HG02759 (cell line): ENCODE results near the gene PPP1R14C.

Experiments used
- ATAC-seq: cut with Tn5 transposase; IDR thresholded peaks from one replicate; pipeline ENCODE4 v1.9.1; 2021; ENCODE audit warnings: mild to moderate bottlenecking, moderate library complexity; ENCODE audit not compliant: unreplicated experiment

The PPP1R14C gene

DNA sequence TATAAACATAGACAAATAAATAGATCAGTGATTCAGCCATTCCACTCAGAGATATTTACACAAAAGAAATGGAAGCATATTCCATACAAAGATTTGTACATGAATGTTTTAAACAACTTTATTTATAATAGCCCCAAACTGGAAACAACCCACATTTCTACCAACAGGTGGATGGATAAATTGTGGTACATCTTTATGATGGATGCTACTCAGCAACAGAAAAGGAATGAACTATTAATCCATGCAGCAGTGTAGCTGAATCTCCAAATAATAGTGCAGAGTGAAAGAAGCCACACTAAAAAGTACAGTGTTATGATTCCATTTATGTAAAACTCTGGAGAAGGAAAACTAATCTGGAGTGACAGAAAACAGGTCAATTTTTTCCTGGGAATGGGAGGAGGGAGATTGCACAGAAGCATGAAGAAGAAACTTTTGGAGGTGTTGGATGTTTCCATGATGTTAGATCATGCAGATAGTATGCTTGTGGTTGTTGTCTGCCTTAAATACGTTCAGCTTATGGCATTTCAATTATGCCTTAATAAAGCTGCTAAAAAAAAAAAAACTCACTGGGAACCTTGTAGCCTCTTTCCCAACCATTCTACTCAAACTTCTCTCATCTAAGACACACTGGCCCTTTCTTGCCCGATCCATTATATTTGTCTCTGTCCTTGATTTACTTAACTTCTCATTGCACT is 100.9 kb downstream of the PPP1R14C start:
- no peak for ATAC-seq

DNA sequence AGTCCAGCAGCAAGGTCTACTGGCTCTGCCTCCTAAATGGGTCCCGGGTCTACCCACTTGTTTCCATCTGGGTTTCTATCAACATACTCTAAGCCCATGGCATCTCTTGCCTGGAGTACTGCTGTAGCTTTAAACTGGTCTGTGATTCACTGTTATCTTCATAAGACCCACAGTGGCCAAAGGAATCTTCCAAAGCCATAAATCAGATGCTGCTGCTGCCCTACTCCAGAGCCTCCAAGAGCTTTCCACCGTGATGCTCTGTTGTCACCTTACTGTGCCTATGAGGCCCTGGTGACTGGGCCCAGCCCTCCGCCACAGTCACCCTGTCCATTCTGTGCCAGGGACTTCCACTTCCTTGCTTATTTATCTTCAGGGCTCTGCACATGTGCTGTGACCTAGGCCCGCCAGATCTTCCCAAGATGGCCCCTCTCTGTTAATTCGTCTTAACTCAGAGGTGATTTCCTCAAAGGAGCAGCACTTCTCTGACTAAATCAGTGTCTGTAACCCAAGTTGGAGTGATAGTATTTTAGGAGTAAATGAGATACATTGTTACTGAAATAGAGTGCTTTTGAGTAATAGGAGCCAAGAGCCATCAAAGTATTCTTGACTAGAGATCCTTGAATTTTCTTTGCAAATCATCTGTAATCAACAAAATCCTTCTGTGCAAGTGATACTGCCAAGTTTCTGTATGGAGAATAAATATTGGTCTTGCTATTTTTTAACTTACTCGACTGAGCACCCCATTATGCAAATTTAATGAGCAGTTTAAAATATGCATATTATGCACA is 102.5 kb downstream of the PPP1R14C start:
- ATAC-seq = no peak

DNA sequence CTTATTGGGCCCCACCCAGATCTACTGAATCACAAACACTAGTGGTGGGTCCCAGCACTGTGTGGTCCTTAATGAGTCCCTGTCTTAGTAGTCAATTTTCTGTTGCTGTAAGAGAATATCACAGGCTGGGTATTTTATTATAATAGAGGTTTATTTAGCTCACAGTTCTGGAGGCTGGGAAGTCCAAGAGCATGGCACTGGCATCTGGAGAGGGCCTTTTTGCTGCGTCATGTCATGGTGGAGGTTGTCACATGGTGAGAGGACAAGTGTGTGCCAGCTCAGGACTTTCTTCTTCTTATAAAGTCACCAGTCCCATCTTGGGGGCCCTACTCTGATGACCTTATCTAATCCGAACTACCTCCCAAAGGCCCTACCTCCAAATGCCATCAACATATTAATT is 105.0 kb downstream of the PPP1R14C start:
- ATAC-seq = no peak

DNA sequence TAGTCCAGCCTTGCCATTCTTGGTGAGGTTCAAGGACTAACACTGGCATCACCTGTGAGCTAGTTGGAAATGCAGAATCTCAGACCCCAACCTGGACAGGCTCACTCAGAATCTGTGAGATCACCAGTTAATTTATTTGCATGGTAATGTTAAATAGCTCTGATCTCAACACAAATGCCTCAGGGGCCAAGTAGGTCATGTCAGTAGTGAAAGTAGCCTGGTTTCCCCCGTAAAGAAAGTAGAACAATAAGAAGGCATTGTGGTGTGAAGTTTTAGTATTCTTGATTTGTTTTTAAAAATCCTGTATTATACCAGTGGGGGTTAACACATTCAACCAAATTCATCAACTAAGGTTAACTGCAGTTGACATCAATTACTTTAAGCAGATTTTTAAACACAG is 105.5 kb downstream of the PPP1R14C start:
- no peak for ATAC-seq

DNA sequence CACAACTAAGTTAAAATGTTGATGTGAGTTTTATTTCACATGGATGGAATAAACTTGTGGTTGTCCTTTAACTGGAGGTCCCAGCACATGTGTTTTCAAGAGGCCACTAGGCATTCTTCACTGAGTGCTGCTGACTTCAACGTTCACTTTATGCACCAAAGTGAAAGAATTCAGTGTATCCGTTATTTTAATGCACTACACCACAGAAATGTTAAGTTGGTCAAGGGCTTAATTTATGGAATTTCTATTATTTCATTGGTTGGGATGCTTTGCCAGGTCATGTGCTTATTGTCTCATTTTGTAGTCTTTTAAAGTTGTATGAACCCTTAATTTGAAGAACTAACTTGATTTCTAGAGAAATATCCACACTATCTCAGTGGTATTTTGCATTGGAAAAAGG is 106.4 kb downstream of the PPP1R14C start:
- no peak for ATAC-seq

DNA sequence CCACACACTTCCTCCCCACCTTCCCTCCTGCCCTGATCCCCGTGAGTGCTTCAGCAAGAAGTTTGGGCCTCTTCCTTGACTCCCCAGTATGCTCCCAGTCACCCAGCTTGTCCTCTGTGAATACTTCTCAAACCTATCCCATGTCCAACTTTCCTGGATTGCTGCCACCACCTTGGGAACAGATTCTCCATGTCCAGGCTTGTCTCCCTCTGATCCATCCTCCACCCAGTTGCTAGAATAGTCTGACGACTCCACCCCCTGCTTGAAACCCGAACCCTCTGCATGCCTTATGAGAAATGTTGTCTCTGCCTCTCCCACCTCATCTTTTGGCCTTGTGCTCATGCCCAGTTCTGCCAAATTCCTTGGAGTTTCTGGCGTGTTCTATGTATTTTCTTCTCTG is 108.0 kb downstream of the PPP1R14C start:
- ATAC-seq = no peak

DNA sequence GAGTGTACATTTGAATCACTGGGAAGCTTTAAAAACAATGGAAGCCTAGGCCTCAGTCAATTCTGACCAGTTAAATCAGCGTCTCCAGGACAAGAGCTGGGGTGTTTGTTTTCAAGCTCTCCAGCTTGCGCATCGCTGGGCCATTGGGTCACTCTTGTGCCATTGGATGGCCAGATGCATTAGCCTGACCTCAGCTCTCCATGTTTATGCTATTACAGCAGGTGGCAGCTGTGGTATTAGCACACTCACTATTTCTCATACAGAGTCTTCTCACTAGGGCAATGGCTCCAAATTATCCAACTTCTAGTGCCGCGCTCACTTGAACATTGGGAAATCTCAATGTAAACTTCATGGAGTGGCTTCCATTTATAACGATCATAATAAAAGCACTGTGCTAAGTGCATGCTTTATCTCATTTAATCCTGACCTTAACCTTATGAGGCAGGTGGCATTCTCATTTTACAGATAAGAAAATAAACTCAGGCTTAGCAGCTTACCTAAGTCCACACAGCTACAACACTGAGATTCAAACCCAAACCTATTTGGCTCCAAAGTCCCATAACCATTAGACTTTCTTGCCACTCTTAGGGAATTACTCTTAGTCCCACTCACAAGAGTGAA is 108.8 kb downstream of the PPP1R14C start:
- ATAC-seq = no peak

DNA sequence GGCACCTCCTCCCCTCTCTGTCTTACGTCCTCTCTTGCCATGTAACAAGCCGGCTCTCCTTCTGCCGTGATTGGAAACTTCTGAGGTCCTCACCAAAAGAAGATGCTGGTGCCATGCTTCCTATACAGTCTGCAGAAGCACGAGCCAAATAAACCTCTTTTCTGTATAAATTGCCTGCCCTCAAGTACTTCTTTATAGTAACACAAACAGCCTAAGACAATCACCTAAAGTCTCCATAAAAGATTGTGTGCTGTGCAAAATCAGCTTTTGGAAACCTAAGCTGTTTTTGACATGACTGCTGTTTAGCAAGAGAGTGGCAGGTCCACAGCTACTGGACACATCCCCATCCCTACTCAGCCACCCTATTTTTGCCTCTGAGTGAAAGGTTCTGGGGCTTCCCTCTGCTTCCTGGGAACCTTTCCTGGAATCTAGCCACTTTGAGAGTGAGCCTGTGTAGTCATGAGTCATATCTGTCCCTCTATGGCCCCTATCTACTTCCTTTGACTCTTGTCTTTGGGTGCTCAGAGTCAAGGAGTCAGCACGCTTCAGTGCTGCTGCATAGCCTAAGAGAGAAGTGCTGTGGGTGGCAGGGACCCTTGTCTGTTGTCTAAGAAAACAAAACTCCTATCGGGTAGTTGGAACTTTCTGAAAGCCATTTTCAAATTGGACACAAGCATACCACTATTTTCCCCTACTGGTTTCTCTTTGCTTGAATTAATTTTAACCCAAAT is 110.0 kb downstream of the PPP1R14C start:
- ATAC-seq = no peak

DNA sequence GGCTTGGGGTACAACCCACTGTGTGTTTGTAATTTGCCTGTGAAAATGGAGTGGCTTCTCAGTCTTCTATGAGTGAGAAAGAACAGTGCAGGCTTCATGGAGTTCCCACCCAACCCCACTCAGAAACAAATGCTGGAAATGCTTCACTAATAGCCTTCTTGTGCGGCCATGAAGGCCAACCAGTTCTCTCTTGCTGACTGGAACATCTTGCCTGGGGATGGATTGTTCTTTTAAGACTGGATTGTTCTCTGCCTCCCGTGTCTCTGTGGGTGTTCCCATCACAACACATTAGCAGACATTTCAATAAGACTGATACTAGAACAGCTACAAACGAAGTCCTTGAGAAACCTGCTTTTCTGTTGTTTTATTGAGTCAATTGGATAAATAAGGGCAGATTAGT is 110.6 kb downstream of the PPP1R14C start:
- ATAC-seq = no peak

DNA sequence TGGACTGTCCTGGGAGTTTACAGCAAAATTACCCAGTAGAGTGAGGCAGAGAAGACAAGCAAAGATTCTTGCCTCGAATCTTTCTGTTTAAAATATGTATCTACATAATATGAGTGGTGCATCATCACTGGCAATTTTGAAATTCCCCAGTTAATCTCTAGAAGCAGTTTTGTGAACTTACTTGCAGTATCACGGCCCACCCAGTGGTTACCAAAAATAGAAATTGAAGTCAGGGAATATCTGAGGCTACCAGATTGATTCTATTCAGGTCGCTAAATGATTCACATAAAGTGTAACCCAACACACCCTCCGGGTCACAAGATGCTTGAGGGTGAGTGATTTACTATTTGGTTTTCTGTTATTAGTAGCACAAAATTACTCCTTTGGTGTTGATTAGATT is 111.9 kb downstream of the PPP1R14C start:
- ATAC-seq = no peak

DNA sequence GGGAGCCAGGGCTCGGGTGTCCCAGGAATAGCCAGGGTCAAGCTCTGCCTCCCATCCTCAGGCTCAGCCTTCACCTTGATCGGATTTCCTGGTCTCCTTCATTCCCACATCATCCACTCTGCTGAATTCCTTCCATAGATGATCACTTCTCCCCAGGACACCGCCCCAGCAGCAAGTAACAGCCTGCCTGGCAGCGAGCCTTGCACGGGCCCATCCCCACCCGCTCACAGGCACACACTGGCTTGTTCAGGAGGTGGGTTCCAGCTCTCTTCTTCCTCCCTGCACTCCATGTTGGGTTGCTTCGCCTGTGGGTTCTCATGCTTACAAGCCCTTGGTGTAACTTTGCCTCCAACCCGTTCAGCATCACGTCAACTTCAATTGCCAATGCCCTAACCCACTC is 113.0 kb downstream of the PPP1R14C start:
- no peak for ATAC-seq

DNA sequence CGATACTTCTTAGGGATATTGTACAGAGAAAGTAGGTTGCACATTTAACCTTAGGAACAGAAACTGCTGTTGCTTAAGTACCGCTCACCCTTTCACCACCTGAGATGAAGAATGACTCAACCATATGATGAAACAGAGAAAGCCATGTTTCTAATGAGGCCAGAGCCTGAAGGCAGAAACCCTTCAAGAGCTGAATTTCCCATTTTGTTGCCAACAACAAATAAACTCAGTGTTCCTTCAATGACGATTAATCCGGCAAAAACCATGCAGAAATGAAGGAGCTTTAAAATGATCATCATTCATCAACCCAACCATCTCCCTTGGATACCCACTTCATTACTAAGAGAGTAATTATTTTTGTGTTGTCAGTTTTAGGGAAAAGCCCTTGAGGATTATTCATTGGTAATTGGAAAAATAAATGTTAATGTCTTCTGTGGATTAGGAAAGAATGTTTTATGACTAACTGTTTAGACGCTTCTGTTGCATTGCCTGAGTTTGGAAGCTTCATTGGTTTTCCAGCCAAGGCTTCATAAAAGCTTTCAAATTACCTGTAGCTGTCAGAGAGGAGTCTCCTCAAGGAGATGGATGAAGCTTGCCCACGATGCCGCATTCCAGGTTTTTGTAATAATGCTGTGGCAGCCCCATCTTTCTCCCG is 113.9 kb downstream of the PPP1R14C start:
- no peak for ATAC-seq

DNA sequence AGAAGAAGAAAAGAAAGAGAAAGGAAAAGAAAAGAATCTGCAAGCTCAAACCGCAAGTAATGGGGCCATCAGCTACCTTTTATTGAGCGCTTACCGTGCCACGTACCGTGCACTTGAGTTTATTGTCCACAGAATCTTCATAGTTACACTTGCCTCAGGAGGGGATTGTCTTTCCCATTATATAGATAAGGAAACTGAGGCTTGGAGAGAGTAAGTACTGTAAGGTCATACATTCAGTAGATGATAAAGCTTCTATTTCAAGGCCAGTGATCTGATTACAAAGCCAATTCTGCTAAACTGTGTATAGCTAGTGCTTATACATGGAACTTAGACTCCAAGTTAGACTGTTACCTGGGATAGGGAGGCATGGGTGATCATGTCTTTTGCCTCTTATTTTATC is 115.5 kb downstream of the PPP1R14C start:
- no peak for ATAC-seq

DNA sequence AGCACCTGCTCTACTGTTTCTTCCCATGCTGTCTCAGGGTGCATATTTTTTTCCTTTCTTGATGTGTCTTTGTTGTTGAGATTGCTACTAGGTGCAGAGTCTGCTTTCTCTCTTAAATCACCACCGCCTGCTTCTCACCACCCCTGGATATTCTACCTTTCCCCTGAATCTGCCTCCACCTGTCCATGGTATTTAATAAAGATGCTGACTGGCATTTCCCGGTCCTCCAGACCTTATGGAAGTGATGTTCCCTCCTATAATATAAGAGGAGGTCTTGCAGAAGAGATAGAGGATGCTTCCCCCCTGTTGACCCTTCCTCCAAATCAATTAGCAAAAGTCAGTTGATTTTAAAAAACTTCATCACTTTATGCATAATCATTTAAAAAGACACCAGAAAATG is 118.1 kb downstream of the PPP1R14C start:
- ATAC-seq = no peak

DNA sequence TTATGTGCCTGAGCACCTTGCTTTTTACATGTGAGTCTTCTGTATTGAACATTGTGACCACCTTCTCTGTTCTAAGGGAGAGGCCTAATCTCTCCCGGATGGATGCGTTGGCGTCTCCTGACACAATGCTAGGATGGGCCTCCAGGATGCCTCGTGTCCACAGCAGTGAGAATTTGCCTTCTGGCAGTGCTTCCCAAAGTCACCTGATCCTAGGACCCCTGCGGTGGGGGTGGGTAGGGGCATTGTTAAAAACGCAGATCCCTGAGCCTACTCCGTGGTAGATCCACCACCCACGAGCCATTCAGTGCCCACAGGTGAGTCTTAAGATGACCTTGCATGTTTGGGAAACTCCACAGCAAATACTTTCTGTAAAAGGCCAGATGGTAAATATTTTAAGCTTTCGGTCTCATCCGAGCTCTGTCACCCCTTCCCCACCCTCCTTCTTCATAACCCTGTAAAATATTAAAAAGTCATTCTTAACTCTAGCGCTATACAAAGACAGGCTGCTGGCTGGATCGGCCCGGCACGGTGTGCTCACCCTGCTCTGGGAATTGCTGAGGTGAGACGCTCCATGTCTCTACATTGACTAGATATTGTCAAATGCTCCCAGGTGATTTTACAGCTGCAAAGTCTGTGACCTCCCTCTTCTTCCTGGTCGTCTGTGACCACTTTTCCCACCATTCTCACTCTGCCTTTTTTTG is 119.3 kb downstream of the PPP1R14C start:
- no peak for ATAC-seq

DNA sequence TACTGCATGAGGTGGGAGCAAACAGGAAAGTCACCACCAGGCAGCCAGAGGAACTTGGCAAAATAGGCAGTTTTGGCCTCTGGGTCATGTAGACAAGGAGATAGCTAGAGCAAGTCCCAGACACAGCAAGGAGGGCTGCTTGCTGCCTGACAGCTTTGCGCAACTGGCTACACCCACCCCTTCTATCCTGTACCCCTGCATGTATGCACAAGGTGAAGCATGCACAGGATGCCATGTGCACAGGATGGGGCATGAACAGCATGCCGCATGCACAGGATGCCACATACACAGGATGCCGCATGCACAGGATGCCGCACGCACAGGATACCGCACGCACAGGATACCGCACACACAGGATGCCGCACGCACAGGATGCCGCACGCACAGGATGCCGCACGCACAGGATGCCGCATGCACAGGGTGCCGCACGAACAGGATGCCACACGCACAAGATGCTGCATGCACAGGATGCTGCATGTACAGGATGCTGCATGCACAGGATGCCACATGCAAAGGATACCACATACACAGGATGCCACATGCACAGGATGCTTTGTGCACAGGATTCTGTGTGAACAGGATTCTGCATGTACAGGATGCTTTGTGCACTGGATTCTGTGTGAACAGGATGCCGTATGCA is 121.0 kb downstream of the PPP1R14C start:
- ATAC-seq = no peak

DNA sequence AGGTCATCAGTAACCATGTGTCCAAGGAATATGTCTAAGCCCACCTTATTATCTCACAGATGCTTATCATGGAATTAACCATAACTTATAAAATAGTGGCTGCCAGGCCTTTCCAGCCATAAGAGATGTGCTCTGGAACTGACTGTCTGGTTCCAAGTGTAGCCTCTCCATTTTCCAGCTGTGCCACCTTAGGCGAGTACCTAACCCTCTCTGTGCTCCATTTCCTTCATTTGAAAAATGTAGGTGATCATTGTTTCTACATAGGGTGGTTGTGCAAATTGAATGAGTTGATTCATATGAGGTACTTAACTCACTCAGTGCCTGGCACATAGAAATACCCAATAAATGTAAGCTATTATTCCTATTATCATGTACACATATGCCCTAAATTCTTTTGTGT is 123.5 kb downstream of the PPP1R14C start:
- no peak for ATAC-seq

DNA sequence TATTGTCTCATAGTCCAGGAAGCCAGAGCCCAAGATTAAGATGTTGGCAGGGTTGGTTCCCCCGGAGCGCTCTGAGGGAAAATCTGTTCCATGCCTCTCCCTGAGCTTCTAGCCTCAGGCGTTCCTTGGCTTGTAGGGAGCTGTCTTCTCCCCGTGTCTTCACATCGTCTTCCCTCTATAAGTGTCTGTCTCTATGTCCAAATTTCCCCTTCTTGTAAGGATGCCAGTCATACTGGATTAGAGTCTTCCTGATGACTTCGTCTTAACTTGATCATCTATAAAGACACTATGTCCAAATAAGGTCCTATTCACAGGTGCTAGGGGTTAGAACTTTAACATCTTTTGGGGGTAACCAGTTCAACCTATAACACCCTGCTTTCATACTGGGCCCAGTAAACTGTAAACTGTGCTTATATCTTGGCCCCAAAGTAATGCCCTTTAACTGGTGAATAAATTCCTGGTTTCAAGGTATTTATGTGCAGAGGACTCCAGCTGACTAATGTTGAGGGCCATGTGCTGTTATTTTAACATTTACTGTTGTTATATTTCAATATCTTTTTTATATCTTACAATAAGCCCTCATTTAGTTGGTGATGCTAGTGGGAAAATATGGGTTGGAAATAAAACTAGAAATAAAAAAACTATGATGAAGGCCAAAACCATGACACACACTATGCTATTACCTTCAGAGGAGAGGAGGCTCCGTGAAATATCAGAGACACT is 124.3 kb downstream of the PPP1R14C start:
- ATAC-seq = no peak
